Stomach (tissue), 9 donors: Measurements from ENCODE around the gene ZFR2. TPM values are rescaled to one million over a fixed set of nuclear protein-coding genes. Genes with fewer than 3 reads are reported as not detected.

ENCODE experiments used
- DNase-seq, 2 donors: peaks; one replicate each; pipeline versions ENCODE4 v3.0.0 to v3.0.0-alpha.2; 2013 to 2019
- H3K27ac ChIP-seq, 5 donors: fragments of 200-600 bp in 4 of 5; sonication (generic) in 4 of 5; one replicate each; pipeline ENCODE4 v1.5.1; 2013 to 2019; ENCODE audit warnings: mild to moderate bottlenecking in 1 of 5, moderate library complexity in 1 of 5
- H3K27me3 ChIP-seq, 3 donors: fragments of 200-600 bp; sonication (generic); one replicate each; pipeline ENCODE4 v1.5.1; 2017 to 2019; ENCODE audit warnings: mixed run types in 1 of 3
- H3K36me3 ChIP-seq, 4 donors: fragments of 200-600 bp; sonication (generic); 1 replicate in 3 of 4; 2 replicates in 1 of 4; pipeline ENCODE4 v1.5.1; 2016 to 2019
- H3K4me1 ChIP-seq, 4 donors: fragments of 200-600 bp; sonication (generic); one replicate each; pipeline ENCODE4 v1.5.1; 2016 to 2019
- H3K4me3 ChIP-seq, 4 donors: fragments of 200-600 bp; sonication (generic) in 3 of 4; one replicate each; pipeline ENCODE4 v1.5.1; 2016 to 2019; ENCODE audit warnings: mild to moderate bottlenecking in 1 of 4
- H3K9me3 ChIP-seq, 4 donors: fragments of 200-600 bp; sonication (generic); one replicate each; pipeline ENCODE4 v1.5.1; 2016 to 2019
- CTCF ChIP-seq, 7 experiments: fragments of 450-650 bp in 4 of 7; fragments of 200-600 bp in 3 of 7; sonication (generic) in 3 of 7; IDR thresholded peaks; one replicate each; pipeline ENCODE4 v1.5.1; 2016 to 2019; ENCODE audit warnings: antibody characterized with exemption in 7 of 7, control low read depth in 2 of 7, mild to moderate bottlenecking in 1 of 7
- EP300 ChIP-seq: sonication (generic); formaldehyde crosslinking; IDR thresholded peaks from one replicate; pipeline ENCODE4 v1.6.1; 2017; ENCODE audit warnings: antibody characterized with exemption
- POLR2A ChIP-seq, 4 donors: fragments of 450-650 bp; IDR thresholded peaks; one replicate each; pipeline ENCODE4 v1.6.1; 2016; ENCODE audit warnings: antibody characterized with exemption in 4 of 4, control low read depth in 2 of 4, mild to moderate bottlenecking in 1 of 4, moderate library complexity in 1 of 4
- POLR2AphosphoS5 ChIP-seq, 3 donors: sonication (generic); formaldehyde crosslinking; IDR thresholded peaks; one replicate each; pipeline ENCODE4 v1.6.1; 2016; ENCODE audit warnings: antibody characterized with exemption in 3 of 3
- WGBS, 5 donors: extraction: QIAGEN DNeasy Blood & Tissue Kit in 3 of 5; methylation state at CpG; one replicate each; pipeline versions ENCODE4 v1.1.5 to v1.1.7; 2013 to 2018; 5-methylcytosine and 5-hydroxymethylcytosine counted together
- intact Hi-C: fragments of 100-400 bp; cut with DNase I; formaldehyde crosslinking; loops from one replicate; pipeline ENCODE4 v1.15.1; 2023; ENCODE audit warnings: low total_unique reads
- polyA plus RNA-seq, 3 donors: library from polyadenylated mRNA; stranded (reverse); fragments of 200-250 nt; gene quantifications; one replicate each; pipeline ENCODE4 v1.2.3, GENCODE V29; 2013
- total RNA-seq, 5 donors: library from RNA; depleted of rRNA; stranded (reverse); fragments of >200 nt; gene quantifications; one replicate each; pipeline versions ENCODE4 v1.1.0 to v1.2.3, GENCODE V29; 2014 to 2016
- donor health status: healthy with polysubstance abuse.
- donor health status: Bipolar disorder and iron deficiency.
- donor health status: healthy.

Gene ZFR2
- total and polyA plus RNA-seq, 8 donors: 0.10 to 0.29 TPM; not detected in 6

GRCh38 chr19:3771000-3771905 is 97.6 kb downstream of the ZFR2 start:
- H3K27ac ChIP-seq: no peak overlapping the region
- no peaks in the 10 kb centered on the region for H3K9me3 ChIP-seq
- WGBS, 5 donors: 75 to 82% (median 80%) methylated on average over 26 to 35 of the region's 35 CpGs
- intact Hi-C loops: no loop called here
- H3K36me3 ChIP-seq: peaks cover 21 to 41% (median 37%) of the 10 kb centered on the region in 4 donors
- H3K4me3 ChIP-seq: no peak overlapping the region
- TF ChIP-seq POLR2AphosphoS5 (IDR thresholded peaks at IDR 0.05): no peak
- no peak for TF ChIP-seq POLR2A (IDR thresholded peaks at IDR 0.05)
- no peak for TF ChIP-seq CTCF (IDR thresholded peaks at IDR 0.05)
- no peak for TF ChIP-seq EP300
- H3K27me3 ChIP-seq: no peaks in the 10 kb centered on the region
- H3K4me1 ChIP-seq: peaks cover 0 to 7% (median 0%) of the 10 kb centered on the region in 4 donors
- peak in 1 of 2 donors; percentile 1 for DNase-seq

DNA sequence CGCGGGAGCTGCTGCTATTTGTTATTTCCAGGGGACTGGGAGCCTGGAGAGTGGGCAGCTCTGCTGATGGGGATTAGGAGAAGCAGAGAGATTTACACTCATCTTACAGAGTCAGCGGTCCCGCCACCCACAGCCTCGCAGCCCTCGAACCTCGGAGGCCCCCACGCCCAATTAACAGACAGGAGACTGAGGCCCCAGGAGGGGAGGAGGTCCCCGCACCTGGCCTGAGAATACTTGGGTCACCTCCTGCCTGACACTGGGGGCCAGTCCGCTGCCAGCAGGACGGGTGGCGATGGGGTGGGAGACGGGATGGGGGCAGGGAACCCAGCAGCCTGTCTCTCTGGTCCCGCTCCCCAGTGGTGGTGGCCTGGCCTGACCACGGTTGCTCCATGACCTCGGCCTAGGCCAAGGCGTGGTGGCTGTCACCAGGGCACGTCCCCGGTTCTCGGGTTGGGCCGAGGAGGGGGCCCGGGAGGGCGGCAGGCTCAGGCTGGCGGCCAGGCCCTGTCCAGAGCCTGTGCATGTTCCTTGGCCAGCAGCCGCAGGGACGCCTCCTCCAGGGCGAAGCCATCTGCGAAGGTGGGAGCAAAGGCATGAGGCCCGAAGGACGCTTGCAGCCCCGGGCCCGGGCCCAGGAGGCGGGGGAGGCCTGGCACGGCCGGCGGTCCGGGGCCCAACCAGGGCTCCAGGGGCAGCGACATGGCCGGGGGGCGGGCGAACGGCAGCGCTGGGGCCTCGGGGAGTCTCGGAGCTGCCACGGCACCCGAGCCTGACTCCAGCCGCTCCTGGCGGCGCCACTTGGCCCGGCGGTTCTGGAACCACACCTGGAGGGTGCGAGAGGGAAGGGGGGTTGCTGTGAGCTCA is 98.5 kb downstream of the ZFR2 start:
- no peak for DNase-seq
- intact Hi-C loops: no loop called here
- TF ChIP-seq POLR2A (IDR thresholded peaks at IDR 0.05) (no peak), POLR2AphosphoS5 (IDR thresholded peaks at IDR 0.05) (no peak), CTCF (IDR thresholded peaks at IDR 0.05) (no peak), EP300 (no peak)
- Histone ChIP-seq H3K36me3 (peaks cover 30 to 50% (median 46%) of the 10 kb centered on the region in 4 donors), H3K4me3 (no peak overlapping the region), H3K27ac (no peak overlapping the region), H3K4me1 (peaks cover 0 to 10% (median 0%) of the 10 kb centered on the region in 4 donors), H3K27me3 (no peaks in the 10 kb centered on the region), H3K9me3 (no peaks in the 10 kb centered on the region)
- WGBS, 5 donors: 67 to 81% (median 68%) methylated on average over 24 to 53 of the region's 53 CpGs

- Histone ChIP-seq H3K4me1 (peaks cover 0 to 10% (median 0%) of the 10 kb centered on the region in 4 donors), H3K27me3 (no peaks in the 10 kb centered on the region), H3K9me3 (no peaks in the 10 kb centered on the region), H3K27ac (no peak overlapping the region), H3K4me3 (no peak overlapping the region), H3K36me3 (peaks cover 35 to 56% (median 51%) of the 10 kb centered on the region in 4 donors)
- WGBS, 5 donors: 79 to 87% (median 86%) methylated on average over 7 to 17 of the region's 17 CpGs
- DNase-seq: no peak
- no peak for TF ChIP-seq EP300
- TF ChIP-seq CTCF (IDR thresholded peaks at IDR 0.05): no peak
- no peak for TF ChIP-seq POLR2AphosphoS5 (IDR thresholded peaks at IDR 0.05)
- TF ChIP-seq POLR2A (IDR thresholded peaks at IDR 0.05): no peak
- intact Hi-C loops: no loop called here
Observed at GRCh38 chr19:3769494-3769893, 99.3 kb downstream of the ZFR2 start.

GRCh38 chr19:3768748-3769099 is 100.1 kb downstream of the ZFR2 start:
- peaks cover 35 to 56% (median 51%) of the 10 kb centered on the region in 4 donors for H3K36me3 ChIP-seq
- intact Hi-C loops: no loop called here
- TF ChIP-seq POLR2AphosphoS5 (IDR thresholded peaks at IDR 0.05) (no peak), EP300 (no peak), CTCF (IDR thresholded peaks at IDR 0.05) (no peak), POLR2A (IDR thresholded peaks at IDR 0.05) (no peak)
- H3K9me3 ChIP-seq: no peaks in the 10 kb centered on the region
- DNase-seq: no peak
- no peaks in the 10 kb centered on the region for H3K27me3 ChIP-seq
- H3K4me3 ChIP-seq: no peak overlapping the region
- no peak overlapping the region for H3K27ac ChIP-seq
- WGBS, 5 donors: 90 to 97% (median 94%) methylated on average over 7 of the region's 7 CpGs
- peaks cover under 1 to 15% (median 5%) of the 10 kb centered on the region in 4 donors for H3K4me1 ChIP-seq
